GM12878 (cell line): ENCODE data around the gene NUDT6. TPM values are rescaled to one million over a fixed set of nuclear protein-coding genes. Genes with fewer than 3 reads are reported as not detected.

ENCODE experiments used
- ATAC-seq: fragments of 200-7000 bp; cut with Tn5 transposase; 3 replicates; pipeline ENCODE4 v1.9.1; 2020; ENCODE audit warnings: mild to moderate bottlenecking, moderate library complexity
- BruUV-seq: library from RNA; stranded (reverse); fragments of 400-500 nt; replicated peaks from 2 replicates; lab custom pipeline; 2021; lab: Mats Ljungman, UMichigan
- CTCF ChIA-PET: fragments of 300-600 bp; sonication (Branson Sonifier 250); formaldehyde crosslinking; extraction: SDS; loops from one replicate; lab custom pipeline; 2021; ENCODE audit warnings: inconsistent platforms; lab: Yijun Ruan, JAX
- POLR2A ChIA-PET: fragments of 350-600 bp; formaldehyde crosslinking; extraction: SDS; loops from one replicate; lab custom pipeline; 2021; ENCODE audit warnings: inconsistent platforms; lab: Charles Lee
- RAD21 ChIA-PET: fragments of 300-600 bp; sonication (Branson Sonifier 250); formaldehyde crosslinking; loops from one replicate; lab custom pipeline; 2023; ENCODE audit warnings: antibody characterized with exemption; ENCODE audit not compliant: unreplicated experiment; lab: Charles Lee
- SMC1A ChIA-PET: fragments of 300-600 bp; sonication (Branson Sonifier 250); formaldehyde crosslinking; loops from one replicate; lab custom pipeline; 2023; ENCODE audit not compliant: unreplicated experiment, uncharacterized antibody; lab: Charles Lee
- DNase-seq: peaks from one replicate; pipeline ENCODE4 v3.0.0-alpha.2; 2011; ENCODE audit warnings: low read depth, low spot score
- FAIRE-seq: peaks from 3 replicates; lab custom pipeline; 2011; peaks lifted over from hg19 to GRCh38; lab: Jason Lieb, UNC
- H2AFZ ChIP-seq: 2 replicates; pipeline ENCODE4 v1.6.0; 2011; ENCODE audit warnings: low read depth, low read length, control low read depth; ENCODE audit not compliant: control insufficient read depth
- H3K27ac ChIP-seq: 2 replicates; pipeline ENCODE4 v1.5.1; 2011; ENCODE audit warnings: control low read depth; ENCODE audit not compliant: control insufficient read depth, insufficient read depth
- H3K27me3 ChIP-seq, 2 experiments: replicated peaks in 1 of 2; 2 replicates each; pipeline versions ENCODE4 v1.6.0 to v1.6.1; 2011; ENCODE audit warnings: low read length in 1 of 2; ENCODE audit not compliant: control insufficient read depth in 2 of 2, insufficient read depth in 2 of 2
- H3K36me3 ChIP-seq, 2 experiments: 2 replicates each; pipeline ENCODE4 v1.5.1; 2011; ENCODE audit warnings: low read length in 1 of 2; ENCODE audit not compliant: control insufficient read depth in 2 of 2, insufficient read depth in 2 of 2
- H3K4me1 ChIP-seq: 2 replicates; pipeline ENCODE4 v1.6.1; 2011; ENCODE audit warnings: mild to moderate bottlenecking, low read length, moderate library complexity, mixed read lengths; ENCODE audit not compliant: control insufficient read depth, insufficient read depth
- H3K4me2 ChIP-seq: 2 replicates; pipeline ENCODE4 v1.6.0; 2011; ENCODE audit warnings: control low read depth; ENCODE audit not compliant: control insufficient read depth, insufficient read depth
- H3K4me3 ChIP-seq: fragments of 200-600 bp; sonication (generic); 2 replicates; pipeline ENCODE4 v1.5.1; 2016
- H3K79me2 ChIP-seq: 2 replicates; pipeline ENCODE4 v1.6.0; 2011; ENCODE audit warnings: low read length; ENCODE audit not compliant: control insufficient read depth, insufficient read depth
- H3K9ac ChIP-seq: 2 replicates; pipeline ENCODE4 v1.8.0; 2011; ENCODE audit warnings: low read length, control low read depth, mixed read lengths; ENCODE audit not compliant: control insufficient read depth, insufficient read depth
- H3K9me3 ChIP-seq: replicated peaks from 3 replicates; pipeline ENCODE4 v1.5.1; 2011; ENCODE audit warnings: mild to moderate bottlenecking, low read length; ENCODE audit not compliant: control insufficient read depth, insufficient read depth
- H4K20me1 ChIP-seq: 2 replicates; pipeline ENCODE4 v1.6.0; 2011; ENCODE audit not compliant: control insufficient read depth, insufficient read depth
- ATF2 ChIP-seq: IDR thresholded peaks from 2 replicates; pipeline ENCODE4 v1.6.1; 2012; ENCODE audit warnings: low read length, inconsistent platforms
- BCL3 ChIP-seq: IDR thresholded peaks from 2 replicates; pipeline ENCODE4 v1.6.1; 2011; ENCODE audit warnings: borderline replicate concordance, low read depth, mild to moderate bottlenecking, moderate library complexity, low read length; ENCODE audit not compliant: insufficient read depth, poor library complexity, severe bottlenecking
- CHD4 ChIP-seq: fragments of 200-600 bp; sonication (generic); IDR thresholded peaks from 2 replicates; pipeline ENCODE4 v1.6.1; 2016; ENCODE audit warnings: mild to moderate bottlenecking
- CREB1 ChIP-seq: IDR thresholded peaks from 2 replicates; pipeline ENCODE4 v1.6.1; 2012; ENCODE audit warnings: low read depth, mild to moderate bottlenecking, inconsistent platforms
- E4F1 ChIP-seq: fragments of 450-650 bp; IDR thresholded peaks from 2 replicates; pipeline ENCODE4 v1.6.1; 2018; ENCODE audit warnings: borderline replicate concordance, mild to moderate bottlenecking; ENCODE audit not compliant: partially characterized antibody
- IKZF1 ChIP-seq: fragments of 450-650 bp; conservative IDR thresholded peaks from 2 replicates; pipeline ENCODE4 v1.6.1; 2017; ENCODE audit warnings: antibody characterized with exemption, mild to moderate bottlenecking
- JUNB ChIP-seq: IDR thresholded peaks from 2 replicates; pipeline ENCODE4 v1.6.1; 2016; ENCODE audit warnings: antibody characterized with exemption, mild to moderate bottlenecking
- KDM1A ChIP-seq: fragments of 200-600 bp; sonication (generic); IDR thresholded peaks from 2 replicates; pipeline ENCODE4 v1.6.1; 2016; ENCODE audit warnings: borderline replicate concordance
- MAX ChIP-seq: IDR thresholded peaks from 2 replicates; pipeline ENCODE4 v1.6.1; 2012; ENCODE audit warnings: low read depth, low read length, improper control_type of control experiment
- MEF2A ChIP-seq: IDR thresholded peaks from 2 replicates; pipeline ENCODE4 v1.6.1; 2011; ENCODE audit warnings: low read depth, mild to moderate bottlenecking, low read length, moderate library complexity; ENCODE audit not compliant: insufficient read depth
- NR2C2 ChIP-seq: IDR thresholded peaks from 2 replicates; pipeline ENCODE4 v1.6.1; 2011; ENCODE audit warnings: borderline replicate concordance, low read depth; ENCODE audit not compliant: control insufficient read depth, insufficient read length
- TAF1 ChIP-seq: IDR thresholded peaks from 2 replicates; pipeline ENCODE4 v1.6.1; 2011; ENCODE audit warnings: mild to moderate bottlenecking, low read depth, low read length, borderline replicate concordance
- TBL1XR1 ChIP-seq: IDR thresholded peaks from 2 replicates; pipeline ENCODE4 v1.6.1; 2012; ENCODE audit warnings: low read depth, low read length, improper control_type of control experiment
- YY1 ChIP-seq: IDR thresholded peaks from 2 replicates; pipeline ENCODE4 v1.6.1; 2011; ENCODE audit warnings: low read depth, mild to moderate bottlenecking, low read length
- ZBED1 ChIP-seq: IDR thresholded peaks from 2 replicates; pipeline ENCODE4 v1.6.1; 2016; ENCODE audit warnings: borderline replicate concordance
- ZBTB33 ChIP-seq: fragments of 450-650 bp; IDR thresholded peaks from 2 replicates; pipeline ENCODE4 v1.6.1; 2017; ENCODE audit warnings: mild to moderate bottlenecking
- ZNF207 ChIP-seq: fragments of 450-650 bp; IDR thresholded peaks from 2 replicates; pipeline ENCODE4 v1.6.1; 2014; ENCODE audit warnings: antibody characterized with exemption, mild to moderate bottlenecking, borderline replicate concordance
- WGBS: methylation state at CpG from one replicate; pipeline ENCODE4 v1.1.6; 2016; ENCODE audit warnings: low lambda C conversion rate; ENCODE audit not compliant: insufficient replicate concordance, insufficient coverage; ENCODE audit errors: missing lambda C conversion rate; 5-methylcytosine and 5-hydroxymethylcytosine counted together
- in situ Hi-C: fragments of 300-500 bp; cut with MboI; formaldehyde crosslinking; loops from 9 replicates; pipeline ENCODE4 v1.14.3; 2018; ENCODE audit warnings: mixed read lengths
- intact Hi-C: fragments of 100-400 bp; cut with micrococcal nuclease; formaldehyde crosslinking; loops from one replicate; pipeline ENCODE4 v1.14.2; 2022; ENCODE audit not compliant: unreplicated experiment
- polyA plus RNA-seq, 11 experiments: library from polyadenylated mRNA; depleted of rRNA in 4 of 11; unstranded in 6 of 11; stranded (reverse) in 5 of 11; fragments of >200 nt; fragmentation: Nextera tagmentation in 4 of 11; fragmentation: Illumina TruSeq in 1 of 11; extraction: Ambion mirVana in 4 of 11; extraction: Trizol in 1 of 11; gene quantifications; 1 replicate in 1 of 11; 2 replicates in 10 of 11; pipeline versions ENCODE4 v1.2.1 to v1.2.3, GENCODE V29; 2011 to 2016; ENCODE audit warnings: inconsistent platforms in 2 of 11, missing spikeins in 2 of 11, low read depth in 1 of 11
- total RNA-seq, 4 experiments: library from RNA; depleted of rRNA in 3 of 4; stranded (reverse); fragments of >200 nt in 3 of 4; fragmentation: Illumina TruSeq in 1 of 4; extraction: Trizol in 1 of 4; gene quantifications; 2 replicates each; pipeline versions ENCODE4 v1.2.1 to v1.2.3, GENCODE V29; 2013 to 2021

NUDT6 gene
- total and polyA plus RNA-seq, 10 of the 15 experiments (the other 5 are each of a cell fraction or from before 2014, with no cell fraction given) = 3.9 to 12.4 (median 6.8) TPM

GRCh38 chr4:122894827-122895226, 27.6 kb downstream of the NUDT6 start:
- ATAC-seq = no peak
- no peaks in the 10 kb centered on the region for H3K79me2 ChIP-seq
- H3K4me3 ChIP-seq = no peak overlapping the region
- no peak for DNase-seq
- SMC1A ChIA-PET = no interaction called here
- H3K27ac ChIP-seq = no peak overlapping the region
- RAD21 ChIA-PET = no interaction called here
- intact Hi-C loops = no loop called here
- no peaks in the 10 kb centered on the region for H3K27me3 ChIP-seq
- H3K4me1 ChIP-seq = no peaks in the 10 kb centered on the region
- WGBS = 98% methylated on average over 3 of the region's 3 CpGs
- CTCF ChIA-PET = interaction anchor here (3.0 kb wide), 1 partner anchor 19 kb away, joined by 15 read pairs; no protein-coding TSS in a partner anchor
- H3K36me3 ChIP-seq = no peaks in the 10 kb centered on the region
- H2AFZ ChIP-seq = no peak overlapping the region
- BruUV-seq = no TSS peak
- no peak for FAIRE-seq
- no peaks in the 10 kb centered on the region for H3K9me3 ChIP-seq
- POLR2A ChIA-PET = no interaction called here
- TF ChIP-seq MAX (no peak), ZNF207 (no peak), CHD4 (no peak), IKZF1 (no peak), MEF2A (no peak), ATF2 (no peak), E4F1 (no peak), TAF1 (no peak), KDM1A (no peak), TBL1XR1 (no peak), ZBTB33 (no peak), CREB1 (no peak), NR2C2 (no peak), BCL3 (no peak), ZBED1 (no peak), YY1 (no peak), JUNB (no peak)
- TF ChIP-seq, all 136 proteins: peak for 0
- H3K9ac ChIP-seq = no peak overlapping the region
- in situ Hi-C loops = no loop called here
- H4K20me1 ChIP-seq = no peaks in the 10 kb centered on the region
- H3K4me2 ChIP-seq = no peak overlapping the region
